DOHH2 (cell line): ENCODE results near the gene LCN15.
"Not testable (repeated sequence)": the region's sequence is repeated elsewhere in the genome, so short reads cannot be mapped to it uniquely, and the experiment has no call there.

Source experiments
- CTCF ChIP-seq: fragments of 200-600 bp; sonication (generic); IDR thresholded peaks from one replicate; pipeline ENCODE4 v1.5.1; 2014; ENCODE audit warnings: antibody characterized with exemption, mild to moderate bottlenecking, low read depth, low read length; ENCODE audit not compliant: poor library complexity, severe bottlenecking
- EZH2phosphoT487 ChIP-seq: fragments of 200-600 bp; sonication (generic); IDR thresholded peaks from 2 replicates; pipeline ENCODE4 v1.6.1; 2017; ENCODE audit warnings: borderline replicate concordance, mild to moderate bottlenecking, antibody characterized with exemption, low read length, moderate library complexity, mixed read lengths

- TF ChIP-seq EZH2phosphoT487, CTCF: not testable (repeated sequence)
Measured at GRCh38 chr9:136711219-136711648, 53.1 kb downstream of the LCN15 start.
